RKO (cell line): ENCODE measurements around the gene TRIP6.

ENCODE experiments used
- DNase-seq: peaks from one replicate; pipeline ENCODE4 v3.0.0-alpha.2; 2016; ENCODE audit warnings: low spot score

TRIP6 gene

GRCh38 chr7:100874577-100875355 is 7.6 kb downstream of the TRIP6 start, which contains the start of gene SRRT:
Gene SRRT, plus strand, starts transcription at chr7:100875103. Its CDS starts 488 bp downstream, at chr7:100875591.
- DNase-seq, result peak; percentile 99

GRCh38 chr7:100875356-100875751 is 8.2 kb downstream of the TRIP6 start:
- peak; percentile 55 for DNase-seq

- DNase-seq, result no peak
Measured at GRCh38 chr7:100878013-100878412, 10.8 kb downstream of the TRIP6 start.

- DNase-seq, result no peak
Measured at GRCh38 chr7:100878685-100879084, 11.5 kb downstream of the TRIP6 start.

GRCh38 chr7:100879685-100880261 is 12.6 kb downstream of the TRIP6 start:
- no peak for DNase-seq

GRCh38 chr7:100880645-100881044 is 13.5 kb downstream of the TRIP6 start:
- DNase-seq, result no peak

- DNase-seq, result no peak
Measured at GRCh38 chr7:100881136-100881535, 13.9 kb downstream of the TRIP6 start.

- DNase-seq, result no peak
Measured at GRCh38 chr7:100882201-100882600, 15.0 kb downstream of the TRIP6 start.

- no peak for DNase-seq
Measured at GRCh38 chr7:100882785-100883526, 15.8 kb downstream of the TRIP6 start.

GRCh38 chr7:100884736-100885439 is 17.7 kb downstream of the TRIP6 start:
- no peak for DNase-seq

GRCh38 chr7:100885440-100886141 is 18.4 kb downstream of the TRIP6 start:
- DNase-seq, result no peak

GRCh38 chr7:100886142-100886935 is 19.2 kb downstream of the TRIP6 start:
- no peak for DNase-seq

- no peak for DNase-seq
Measured at GRCh38 chr7:100886936-100887515, 19.8 kb downstream of the TRIP6 start.

GRCh38 chr7:100887516-100888290 is 20.5 kb downstream of the TRIP6 start:
- DNase-seq, result no peak

- no peak for DNase-seq
Measured at GRCh38 chr7:100888291-100888987, 21.3 kb downstream of the TRIP6 start.

GRCh38 chr7:100888988-100889750 is 22.0 kb downstream of the TRIP6 start, which contains the start of gene UFSP1:
Gene UFSP1, minus strand, starts transcription at chr7:100889715. Its CDS starts 444 bp downstream, at chr7:100889271.
- no peak for DNase-seq

GRCh38 chr7:100890653-100891567 is 23.7 kb downstream of the TRIP6 start:
- no peak for DNase-seq
